Esophagus muscularis mucosa (tissue), 4 donors: ENCODE results near the gene TAS1R3. TPM values are rescaled to one million over a fixed set of nuclear protein-coding genes. Genes with fewer than 3 reads are reported as not detected.

Experiments
- DNase-seq: peaks from one replicate; pipeline ENCODE4 v3.0.0-alpha.2; 2017; ENCODE audit errors: extremely low spot score
- H3K27ac ChIP-seq, 4 donors: fragments of 200-600 bp; sonication (generic); replicated peaks in 1 of 4; 1 replicate in 3 of 4; 2 replicates in 1 of 4; pipeline ENCODE4 v1.5.1; 2016 to 2019; ENCODE audit warnings: mild to moderate bottlenecking in 1 of 4
- H3K27me3 ChIP-seq, 4 donors: fragments of 200-600 bp; sonication (generic); one replicate each; pipeline versions ENCODE4 v1.5.1 to v1.6.0; 2016 to 2019
- H3K36me3 ChIP-seq, 4 donors: fragments of 200-600 bp; sonication (generic); one replicate each; pipeline ENCODE4 v1.5.1; 2016 to 2019
- H3K4me1 ChIP-seq, 4 donors: fragments of 200-600 bp; sonication (generic); one replicate each; pipeline ENCODE4 v1.5.1; 2016 to 2019
- H3K4me3 ChIP-seq, 4 donors: fragments of 200-600 bp; sonication (generic); 1 replicate in 2 of 4; 2 replicates in 2 of 4; pipeline ENCODE4 v1.5.1; 2016 to 2019; ENCODE audit warnings: mild to moderate bottlenecking in 4 of 4, moderate library complexity in 1 of 4
- H3K9me3 ChIP-seq, 4 donors: fragments of 200-600 bp; sonication (generic); 1 replicate in 3 of 4; 2 replicates in 1 of 4; pipeline ENCODE4 v1.5.1; 2016 to 2019
- EP300 ChIP-seq: sonication (generic); formaldehyde crosslinking; IDR thresholded peaks from one replicate; pipeline ENCODE4 v1.6.1; 2017; ENCODE audit warnings: antibody characterized with exemption
- POLR2A ChIP-seq: fragments of 450-650 bp; IDR thresholded peaks from one replicate; pipeline ENCODE4 v1.6.1; 2017; ENCODE audit warnings: antibody characterized with exemption, moderate library complexity, mild to moderate bottlenecking, low read depth
- POLR2AphosphoS5 ChIP-seq, 2 donors: sonication (generic); formaldehyde crosslinking; IDR thresholded peaks; one replicate each; pipeline ENCODE4 v1.6.1; 2017; ENCODE audit warnings: antibody characterized with exemption in 2 of 2
- WGBS: methylation state at CpG from one replicate; pipeline ENCODE4 v1.1.5; 2018; 5-methylcytosine and 5-hydroxymethylcytosine counted together
- intact Hi-C: fragments of 100-400 bp; cut with DNase I; formaldehyde crosslinking; loops from one replicate; pipeline ENCODE4 v1.15.1; 2023
- total RNA-seq, 4 donors: library from RNA; depleted of rRNA; stranded (reverse); fragments of >200 nt; gene quantifications; one replicate each; pipeline versions ENCODE4 v1.1.0 to v1.2.1, GENCODE V29; 2016
- TF ChIP-seq, protein P1 (sequence below), 3 experiments: fragments of 200-600 bp in 2 of 3; fragments of 450-650 bp in 1 of 3; sonication (generic) in 2 of 3; IDR thresholded peaks; one replicate each; pipeline ENCODE4 v1.5.1; 2017 to 2019; ENCODE audit warnings: antibody characterized with exemption in 3 of 3, mild to moderate bottlenecking in 2 of 3, moderate library complexity in 1 of 3

TAS1R3 gene
- total RNA-seq, 4 donors from 2014 or later, result 0.17 to 0.32 TPM; not detected in 2

DNA sequence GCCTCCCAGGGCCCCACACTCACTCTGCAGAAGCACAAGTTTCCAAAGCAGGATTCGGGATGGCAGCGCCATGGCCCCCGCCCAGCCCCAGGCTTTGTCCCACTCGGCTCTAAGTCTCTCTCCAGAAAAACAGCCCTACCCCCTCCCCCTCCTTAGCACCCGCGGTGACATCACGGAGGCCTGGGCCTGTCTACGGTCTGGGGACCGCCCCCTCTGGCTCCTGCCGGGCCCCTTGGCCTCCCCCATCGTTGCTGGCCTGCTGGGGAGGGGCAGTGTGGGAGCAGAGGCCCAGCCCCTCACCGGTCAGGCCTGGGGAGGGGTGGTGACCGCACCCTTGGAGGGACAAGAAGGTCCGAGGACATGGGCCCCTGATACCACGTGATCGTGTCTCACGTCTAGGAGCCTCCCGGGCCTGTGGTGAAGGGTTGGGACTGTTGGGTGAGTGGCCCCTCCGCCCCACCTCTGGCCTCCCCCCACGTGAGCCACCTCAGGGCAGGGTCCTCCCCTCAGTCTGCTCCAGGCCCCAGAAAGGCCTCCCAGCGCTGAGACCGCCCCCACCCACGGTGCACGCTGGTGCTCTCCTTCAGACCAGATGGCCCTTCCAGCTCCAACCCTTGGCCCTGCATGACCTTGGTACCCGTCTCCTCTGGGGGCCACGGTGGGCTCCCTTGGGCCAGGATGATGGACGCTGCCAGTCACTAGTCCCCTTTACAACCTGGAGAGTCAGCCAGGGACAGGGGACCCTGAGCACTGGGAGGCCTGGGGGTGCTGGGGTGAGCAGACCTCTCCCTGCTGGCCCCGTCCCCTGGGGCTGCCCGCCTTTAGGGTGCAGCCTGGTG is 27.6 kb downstream of the TAS1R3 start, which contains the start of gene MXRA8:
Gene MXRA8, minus strand, starts transcription at position 123 of the 839 bp plus-strand sequence. Its CDS starts 51 bp downstream, at position 72.
- peaks cover 32 to 87% (median 83%) of the 10 kb centered on the region in 4 donors for H3K4me1 ChIP-seq
- 16% methylated on average over 9 of the region's 29 CpGs for WGBS
- H3K27ac ChIP-seq, result peak within 1 kb of the TSS; percentile 81 to 88 (median 84)
- TF ChIP-seq POLR2A (no peak), POLR2AphosphoS5 (IDR thresholded peaks at IDR 0.05) (peak; percentile 42 to 71), EP300 (no peak)
- no peaks in the 10 kb centered on the region for H3K9me3 ChIP-seq
- peaks cover 0 to 14% (median 6%) of the 10 kb centered on the region in 4 donors for H3K36me3 ChIP-seq
- peak within 1 kb of the TSS; percentile 47 to 69 (median 57) for H3K4me3 ChIP-seq
- peaks cover 0 to 64% (median 21%) of the 10 kb centered on the region in 4 donors for H3K27me3 ChIP-seq
- DNase-seq, result no peak
- intact Hi-C loops, result no loop called here

- Histone ChIP-seq H3K9me3 (no peaks in the 10 kb centered on the region), H3K36me3 (peaks cover 0 to 8% (median 3%) of the 10 kb centered on the region in 4 donors), H3K27ac (peak overlapping the region; percentile 81 to 88 (median 84)), H3K4me1 (peaks cover 26 to 81% (median 77%) of the 10 kb centered on the region in 4 donors), H3K4me3 (peak overlapping the region in 1 of 4 donors; percentile 69), H3K27me3 (peaks cover 0 to 58% (median 16%) of the 10 kb centered on the region in 4 donors)
- intact Hi-C loops, result no loop called here
- 69% methylated on average over 6 of the region's 6 CpGs for WGBS
- TF ChIP-seq, protein P1, sequence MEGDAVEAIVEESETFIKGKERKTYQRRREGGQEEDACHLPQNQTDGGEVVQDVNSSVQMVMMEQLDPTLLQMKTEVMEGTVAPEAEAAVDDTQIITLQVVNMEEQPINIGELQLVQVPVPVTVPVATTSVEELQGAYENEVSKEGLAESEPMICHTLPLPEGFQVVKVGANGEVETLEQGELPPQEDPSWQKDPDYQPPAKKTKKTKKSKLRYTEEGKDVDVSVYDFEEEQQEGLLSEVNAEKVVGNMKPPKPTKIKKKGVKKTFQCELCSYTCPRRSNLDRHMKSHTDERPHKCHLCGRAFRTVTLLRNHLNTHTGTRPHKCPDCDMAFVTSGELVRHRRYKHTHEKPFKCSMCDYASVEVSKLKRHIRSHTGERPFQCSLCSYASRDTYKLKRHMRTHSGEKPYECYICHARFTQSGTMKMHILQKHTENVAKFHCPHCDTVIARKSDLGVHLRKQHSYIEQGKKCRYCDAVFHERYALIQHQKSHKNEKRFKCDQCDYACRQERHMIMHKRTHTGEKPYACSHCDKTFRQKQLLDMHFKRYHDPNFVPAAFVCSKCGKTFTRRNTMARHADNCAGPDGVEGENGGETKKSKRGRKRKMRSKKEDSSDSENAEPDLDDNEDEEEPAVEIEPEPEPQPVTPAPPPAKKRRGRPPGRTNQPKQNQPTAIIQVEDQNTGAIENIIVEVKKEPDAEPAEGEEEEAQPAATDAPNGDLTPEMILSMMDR (IDR thresholded peaks at IDR 0.05), result no peak
- TF ChIP-seq POLR2A, result no peak
- no peak for TF ChIP-seq POLR2AphosphoS5 (IDR thresholded peaks at IDR 0.05)
- no peak for DNase-seq
These were observed 28.2 kb downstream of the TAS1R3 start for GRCh38 chr1:1359308-1359663.

DNA sequence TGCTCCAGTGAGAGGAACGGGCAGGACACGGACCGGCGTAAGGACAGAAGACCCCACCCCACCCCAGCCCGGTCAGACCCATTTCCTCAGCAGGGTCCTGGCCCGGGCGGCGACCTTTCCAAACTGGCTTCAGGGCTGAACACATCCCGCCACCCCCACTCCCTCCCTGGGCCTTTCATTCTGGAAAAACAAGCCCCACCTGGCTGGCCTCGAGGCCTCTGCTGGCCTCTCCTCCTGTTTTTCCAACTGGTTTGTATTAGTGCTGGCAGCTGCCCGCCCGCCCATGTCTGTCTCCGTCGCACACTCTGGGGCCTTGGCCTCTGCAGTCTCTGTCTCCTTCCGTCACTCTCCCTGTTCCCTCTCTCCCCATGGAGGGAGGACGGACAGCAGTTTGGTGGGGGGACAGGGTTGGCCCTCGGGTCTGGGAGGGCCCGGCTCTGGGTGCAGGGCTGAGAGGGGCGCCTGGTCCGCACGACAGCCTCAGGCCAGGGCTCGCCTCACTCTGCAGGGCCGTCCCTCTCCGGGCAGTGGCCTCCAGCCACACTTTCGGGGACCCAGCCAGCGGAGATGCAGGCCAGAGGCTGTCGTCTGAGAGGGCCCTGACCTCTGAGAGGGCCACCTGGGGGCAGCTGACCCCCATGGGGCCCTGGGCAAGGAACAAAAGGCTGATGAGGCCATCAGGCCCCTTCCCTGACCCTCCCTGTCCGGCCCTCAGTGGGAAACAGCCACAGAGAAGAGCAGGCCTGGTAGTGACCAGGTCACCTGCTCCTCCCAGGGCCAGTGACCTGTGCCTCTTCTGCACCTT is 28.8 kb downstream of the TAS1R3 start:
- Histone ChIP-seq H3K4me3 (no peak overlapping the region), H3K9me3 (no peaks in the 10 kb centered on the region), H3K27me3 (peaks cover 0 to 52% (median 11%) of the 10 kb centered on the region in 4 donors), H3K27ac (peak overlapping the region; percentile 81 to 88 (median 84)), H3K4me1 (peaks cover 20 to 75% (median 71%) of the 10 kb centered on the region in 4 donors), H3K36me3 (peaks cover 0 to 2% (median 0%) of the 10 kb centered on the region in 4 donors)
- no peak for DNase-seq
- TF ChIP-seq POLR2AphosphoS5 (IDR thresholded peaks at IDR 0.05) (peak in 1 of 2 donors; percentile 14), EP300 (no peak)
- WGBS, result 52% methylated on average over 16 of the region's 28 CpGs
- intact Hi-C loops, result no loop called here

GRCh38 chr1:1360506-1361169 is 29.6 kb downstream of the TAS1R3 start:
- H3K4me3 ChIP-seq, result no peak overlapping the region
- H3K4me1 ChIP-seq, result peaks cover 12 to 68% (median 63%) of the 10 kb centered on the region in 4 donors
- peak overlapping the region; percentile 81 to 88 (median 84) for H3K27ac ChIP-seq
- intact Hi-C loops, result no loop called here
- H3K36me3 ChIP-seq, result no peaks in the 10 kb centered on the region
- H3K9me3 ChIP-seq, result no peaks in the 10 kb centered on the region
- DNase-seq, result no peak
- TF ChIP-seq POLR2AphosphoS5 (IDR thresholded peaks at IDR 0.05) (peak; percentile 34 to 45), POLR2A (no peak), EP300 (no peak)
- TF ChIP-seq, protein P1 (IDR thresholded peaks at IDR 0.05), result no peak
- H3K27me3 ChIP-seq, result peaks cover 0 to 44% (median 7%) of the 10 kb centered on the region in 4 donors
- WGBS, result 71% methylated on average over 18 of the region's 20 CpGs

DNA sequence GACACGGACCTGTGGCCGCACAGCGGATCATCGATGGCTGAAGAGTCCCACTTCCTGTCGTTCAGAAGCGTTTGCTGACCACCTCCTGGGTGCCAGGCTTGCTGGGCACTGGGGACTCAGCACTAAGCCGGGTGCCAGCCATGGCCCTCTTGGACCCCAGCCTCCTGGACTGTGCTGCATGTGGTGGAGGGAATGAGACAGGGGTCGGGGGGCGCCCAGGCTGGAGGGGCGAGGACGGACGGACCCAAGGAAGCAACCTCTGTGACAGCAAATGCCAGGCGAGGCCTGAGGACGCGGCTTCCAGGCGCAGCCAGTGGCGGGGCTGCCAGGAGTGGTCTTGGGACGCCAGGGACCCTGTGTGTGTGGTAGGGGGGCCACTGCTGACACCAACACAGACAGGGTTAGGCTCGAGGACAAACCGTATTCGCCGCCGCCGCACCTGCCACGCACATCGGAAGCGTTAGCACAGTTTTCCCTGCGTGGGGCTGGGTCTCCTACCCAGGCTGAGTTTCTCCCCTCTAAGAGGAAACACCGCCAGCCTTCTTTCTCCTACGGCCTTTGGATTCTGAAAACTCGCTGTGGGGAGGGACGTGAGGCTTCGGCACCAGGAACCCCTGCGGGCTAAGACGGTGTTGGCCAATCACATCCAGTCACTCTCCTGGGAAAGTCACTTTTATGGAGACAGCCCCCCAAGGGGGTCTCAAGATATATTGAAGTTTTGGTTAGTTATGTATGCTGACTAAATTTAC is 30.3 kb downstream of the TAS1R3 start:
- Histone ChIP-seq H3K27ac (peak overlapping the region; percentile 39 to 84 (median 69)), H3K4me1 (peaks cover 11 to 60% (median 55%) of the 10 kb centered on the region in 4 donors), H3K9me3 (no peaks in the 10 kb centered on the region), H3K27me3 (peaks cover 0 to 36% (median 5%) of the 10 kb centered on the region in 4 donors), H3K4me3 (no peak overlapping the region), H3K36me3 (no peaks in the 10 kb centered on the region)
- intact Hi-C loops, result no loop called here
- 70% methylated on average over 25 of the region's 35 CpGs for WGBS
- TF ChIP-seq POLR2AphosphoS5 (IDR thresholded peaks at IDR 0.05) (no peak), EP300 (no peak), POLR2A (no peak)
- TF ChIP-seq, protein P1 (IDR thresholded peaks at IDR 0.05), result no peak
- no peak for DNase-seq
